IPS-20b (cell line): ENCODE measurements around the gene SMAP2.

Experiments
- H3K27ac ChIP-seq: one replicate; pipeline ENCODE4 v1.5.1; 2013; ENCODE audit warnings: low read length
- H3K27me3 ChIP-seq: 2 replicates; pipeline ENCODE4 v1.6.1; 2013; ENCODE audit warnings: mild to moderate bottlenecking, low read length, inconsistent platforms; ENCODE audit not compliant: insufficient read depth
- H3K36me3 ChIP-seq: 2 replicates; pipeline ENCODE4 v1.6.1; 2013; ENCODE audit warnings: low read depth, mild to moderate bottlenecking, inconsistent platforms, low read length, moderate library complexity; ENCODE audit not compliant: insufficient read depth
- H3K4me1 ChIP-seq: 2 replicates; pipeline ENCODE4 v1.6.1; 2013; ENCODE audit warnings: mild to moderate bottlenecking, control low read depth, inconsistent platforms, low read length, moderate library complexity; ENCODE audit not compliant: insufficient read depth
- H3K4me3 ChIP-seq: 2 replicates; pipeline ENCODE4 v1.5.1; 2013; ENCODE audit warnings: mild to moderate bottlenecking, low read length, inconsistent platforms
- H3K9ac ChIP-seq: 2 replicates; pipeline ENCODE4 v1.6.1; 2013; ENCODE audit warnings: low read depth, mild to moderate bottlenecking, inconsistent platforms, low read length, moderate library complexity
- H3K9me3 ChIP-seq: 2 replicates; pipeline ENCODE4 v1.6.1; 2013; ENCODE audit warnings: mild to moderate bottlenecking, low read depth, low read length, inconsistent platforms; ENCODE audit not compliant: insufficient read depth

The SMAP2 gene

GRCh38 chr1:40435876-40436275, 62.3 kb downstream of the SMAP2 start:
- Histone ChIP-seq H3K4me1 (no peaks in the 10 kb centered on the region), H3K27me3 (no peaks in the 10 kb centered on the region), H3K4me3 (no peak overlapping the region), H3K27ac (no peak overlapping the region), H3K9ac (no peak overlapping the region), H3K36me3 (no peaks in the 10 kb centered on the region), H3K9me3 (no peaks in the 10 kb centered on the region)

DNA sequence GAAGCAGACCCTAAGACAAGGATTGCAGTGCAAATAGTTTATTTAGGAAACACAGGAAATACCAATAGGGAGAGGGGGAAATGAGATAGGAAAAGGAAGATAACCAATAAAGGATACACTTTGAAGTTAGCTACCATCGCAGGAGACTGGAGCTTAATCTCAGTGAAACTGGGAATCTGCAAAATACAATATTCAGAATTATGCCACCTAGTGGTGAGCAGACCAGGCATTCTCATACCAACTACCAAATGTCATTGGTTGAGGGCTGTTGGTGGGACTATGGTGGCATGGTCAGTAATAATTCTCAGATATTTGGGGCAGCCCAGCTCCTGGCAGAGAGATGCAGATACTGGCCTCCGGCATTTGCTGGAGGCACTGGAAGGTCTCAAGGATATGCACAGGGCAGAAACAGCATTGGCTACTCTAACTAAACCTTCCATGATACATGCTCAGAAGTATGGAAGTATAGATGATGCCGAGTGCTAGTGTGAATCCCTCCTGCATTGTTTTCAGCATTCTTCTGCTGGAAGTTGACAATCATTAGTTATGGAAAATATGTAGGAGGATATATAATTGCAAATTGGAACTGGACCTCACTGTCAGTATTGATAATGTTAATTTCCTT, 65.0 kb downstream of the SMAP2 start:
- H3K36me3 ChIP-seq: no peaks in the 10 kb centered on the region
- no peaks in the 10 kb centered on the region for H3K9me3 ChIP-seq
- no peak overlapping the region for H3K9ac ChIP-seq
- no peak overlapping the region for H3K4me3 ChIP-seq
- no peaks in the 10 kb centered on the region for H3K4me1 ChIP-seq
- no peak overlapping the region for H3K27ac ChIP-seq
- no peaks in the 10 kb centered on the region for H3K27me3 ChIP-seq

DNA sequence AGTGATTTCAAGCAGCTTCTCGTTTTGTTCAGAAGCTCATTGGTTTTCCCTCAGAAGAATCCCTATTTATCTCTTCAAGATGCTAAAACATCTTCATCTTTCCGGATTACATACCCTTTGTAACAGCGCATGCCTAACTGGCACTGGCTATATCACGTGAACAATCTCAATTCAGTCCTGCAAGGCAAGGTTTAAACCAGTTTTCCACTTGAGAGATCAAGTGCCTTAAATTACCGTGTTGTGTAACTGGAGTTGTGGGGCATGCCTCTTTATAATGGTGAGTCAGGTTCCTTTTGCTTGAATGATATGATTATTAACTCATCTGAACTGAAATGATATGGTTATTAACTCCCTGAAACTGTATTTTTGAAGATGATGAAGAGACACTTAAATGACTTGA, 65.7 kb downstream of the SMAP2 start:
- no peak overlapping the region for H3K9ac ChIP-seq
- no peak overlapping the region for H3K27ac ChIP-seq
- H3K4me3 ChIP-seq: no peak overlapping the region
- no peaks in the 10 kb centered on the region for H3K36me3 ChIP-seq
- H3K27me3 ChIP-seq: no peaks in the 10 kb centered on the region
- H3K9me3 ChIP-seq: no peaks in the 10 kb centered on the region
- H3K4me1 ChIP-seq: no peaks in the 10 kb centered on the region

GRCh38 chr1:40449684-40450494, 76.4 kb downstream of the SMAP2 start, which contains the start of gene ZFP69B:
Gene ZFP69B, plus strand, starts transcription at chr1:40450476. Its CDS starts 486 bp downstream, at chr1:40450962.
- Histone ChIP-seq H3K27ac (peak within 1 kb of the TSS; percentile 59), H3K4me1 (peaks cover 7% of the 10 kb centered on the region; the same call in 1 of the 2 replicates), H3K36me3 (peaks cover 9% of the 10 kb centered on the region), H3K4me3 (peak within 1 kb of the TSS; percentile 89), H3K27me3 (no peaks in the 10 kb centered on the region), H3K9ac (peak within 1 kb of the TSS; percentile 86), H3K9me3 (peaks cover 15% of the 10 kb centered on the region)

DNA sequence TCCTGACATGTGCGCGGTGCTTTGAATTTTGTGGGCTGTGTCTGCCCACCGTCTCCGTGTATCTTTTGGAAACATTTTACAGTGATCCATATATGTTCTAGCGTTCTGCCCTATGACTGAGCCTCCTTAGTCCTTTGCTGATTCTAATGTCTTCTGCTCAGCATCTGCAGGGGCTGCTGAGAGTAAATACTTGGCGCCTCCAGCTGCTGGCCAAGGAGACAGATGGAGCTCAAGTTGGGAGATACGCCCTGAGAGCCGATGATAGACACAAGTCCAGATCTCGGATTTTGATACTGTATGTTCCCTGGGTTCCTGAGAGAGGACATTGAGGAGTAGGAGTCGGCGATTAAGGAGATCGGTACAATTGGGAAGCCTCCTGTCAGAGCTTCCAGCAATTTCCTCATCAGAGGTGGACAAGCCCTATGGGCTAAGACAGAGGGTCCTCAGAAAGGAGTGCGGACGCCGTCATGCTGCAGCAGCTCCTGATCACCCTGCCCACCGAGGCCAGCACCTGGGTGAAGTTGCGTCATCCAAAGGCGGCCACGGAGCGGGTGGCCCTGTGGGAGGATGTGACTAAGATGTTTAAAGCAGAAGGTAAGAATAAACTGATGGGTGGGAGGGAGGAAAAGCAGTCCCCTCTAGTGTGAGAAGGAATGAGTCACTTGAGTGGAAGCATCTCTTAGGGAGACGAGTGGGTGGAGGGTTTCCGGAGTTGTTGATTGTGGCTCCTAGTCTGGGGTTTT, 77.1 kb downstream of the SMAP2 start:
- Histone ChIP-seq H3K27me3 (no peaks in the 10 kb centered on the region), H3K9me3 (peaks cover 19% of the 10 kb centered on the region), H3K4me1 (peaks cover 7% of the 10 kb centered on the region; the same call in 1 of the 2 replicates), H3K27ac (peak overlapping the region; percentile 8), H3K36me3 (peaks cover 17% of the 10 kb centered on the region), H3K4me3 (peak overlapping the region; percentile 89), H3K9ac (peak overlapping the region; percentile 86; the same call in 1 of the 2 replicates)

- H3K9me3 ChIP-seq: peaks cover 23% of the 10 kb centered on the region
- H3K9ac ChIP-seq: peak overlapping the region; percentile 86; the same call in 1 of the 2 replicates
- H3K4me3 ChIP-seq: peak overlapping the region; percentile 89
- H3K27me3 ChIP-seq: no peaks in the 10 kb centered on the region
- peaks cover 7% of the 10 kb centered on the region; the same call in 1 of the 2 replicates for H3K4me1 ChIP-seq
- no peak overlapping the region for H3K27ac ChIP-seq
- H3K36me3 ChIP-seq: peaks cover 22% of the 10 kb centered on the region
Measured at GRCh38 chr1:40451238-40451585, 77.7 kb downstream of the SMAP2 start.

- Histone ChIP-seq H3K4me3 (no peak overlapping the region; the same call in 1 of the 2 replicates), H3K9me3 (peaks cover 58% of the 10 kb centered on the region), H3K9ac (no peak overlapping the region), H3K36me3 (peaks cover 59% of the 10 kb centered on the region), H3K4me1 (peaks cover 4% of the 10 kb centered on the region; the same call in 1 of the 2 replicates), H3K27ac (no peak overlapping the region), H3K27me3 (no peaks in the 10 kb centered on the region)
Measured at GRCh38 chr1:40454873-40455272, 81.3 kb downstream of the SMAP2 start.

- Histone ChIP-seq H3K9ac (no peak overlapping the region), H3K27ac (no peak overlapping the region), H3K36me3 (peaks cover 84% of the 10 kb centered on the region), H3K4me3 (no peak overlapping the region; the same call in 1 of the 2 replicates), H3K4me1 (no peaks in the 10 kb centered on the region), H3K27me3 (no peaks in the 10 kb centered on the region), H3K9me3 (peaks cover 96% of the 10 kb centered on the region)
Measured at GRCh38 chr1:40462956-40463590, 89.5 kb downstream of the SMAP2 start.

GRCh38 chr1:40469327-40469726, 95.8 kb downstream of the SMAP2 start:
- Histone ChIP-seq H3K36me3 (peaks cover 30% of the 10 kb centered on the region), H3K27ac (no peak overlapping the region), H3K9ac (no peak overlapping the region), H3K9me3 (peaks cover 76% of the 10 kb centered on the region), H3K27me3 (no peaks in the 10 kb centered on the region), H3K4me1 (no peaks in the 10 kb centered on the region), H3K4me3 (no peak overlapping the region)
